Measurements from ENCODE around the gene EXTL1. TPM values are rescaled to one million over a fixed set of nuclear protein-coding genes. Genes with fewer than 3 reads are reported as not detected.

The EXTL1 gene
- 0.95 and 2.1 TPM in 2 replicates for total RNA-seq (ENCODE audit: low replicate concordance)

- DNase-seq (ENCODE audit: low spot score) = peak; percentile 91
- peak within 1 kb of the TSS; percentile 87 for H3K27ac Mint-ChIP-seq
- peaks cover 10% of the 10 kb centered on the region for H3K4me1 ChIP-seq
- peaks cover 62% of the 10 kb centered on the region for H3K4me1 Mint-ChIP-seq
- peak within 1 kb of the TSS; percentile 44 for H3K4me3 ChIP-seq
- no peaks in the 10 kb centered on the region for H3F3A ChIP-seq (ENCODE audit: low read depth)
- H2AFZ ChIP-seq (replicated peaks) = peak within 1 kb of the TSS; percentile 59
- TF ChIP-seq EZH2 (IDR thresholded peaks at IDR 0.05) (no peak), CTCF (IDR thresholded peaks at IDR 0.05) (no peak), EZH2phosphoT487 (IDR thresholded peaks at IDR 0.05) (no peak)
- H3K9me3 ChIP-seq (ENCODE audit: low read depth) = no peaks in the 10 kb centered on the region
- peak within 1 kb of the TSS; percentile 70 for H3K4me2 ChIP-seq
- H3K4me3 Mint-ChIP-seq = peak within 1 kb of the TSS; percentile 81
- no peaks in the 10 kb centered on the region for H3K79me2 ChIP-seq (ENCODE audit: low read depth)
- no peaks in the 10 kb centered on the region for H4K20me1 ChIP-seq (ENCODE audit: low read depth)
- H3K27me3 Mint-ChIP-seq (ENCODE audit: insufficient read depth, low read depth) = peaks cover 5% of the 10 kb centered on the region
- no peaks in the 10 kb centered on the region for H3K36me3 Mint-ChIP-seq
- no peak within 1 kb of the TSS for H3K9ac ChIP-seq
- H3K27me3 ChIP-seq = no peaks in the 10 kb centered on the region
- H3K9me3 Mint-ChIP-seq = no peaks in the 10 kb centered on the region
- H3K36me3 ChIP-seq = no peaks in the 10 kb centered on the region
- H3K27ac ChIP-seq = no peak within 1 kb of the TSS
Observed at GRCh38 chr1:26021647-26022403, at the start of gene EXTL1. Gene EXTL1, plus strand, starts transcription at chr1:26021775. Its CDS starts 872 bp downstream, at chr1:26022647.

- Histone ChIP-seq H3K36me3 (no peaks in the 10 kb centered on the region), H3K9ac (no peak overlapping the region), H3K9me3 (ENCODE audit: low read depth) (no peaks in the 10 kb centered on the region), H3K27me3 (no peaks in the 10 kb centered on the region), H3K4me3 (no peak overlapping the region), H3K27ac (no peak overlapping the region), H3K4me2 (no peak overlapping the region), H2AFZ (replicated peaks) (no peak overlapping the region), H4K20me1 (ENCODE audit: low read depth) (no peaks in the 10 kb centered on the region), H3K79me2 (ENCODE audit: low read depth) (no peaks in the 10 kb centered on the region), H3K4me1 (no peaks in the 10 kb centered on the region), H3F3A (ENCODE audit: low read depth) (no peaks in the 10 kb centered on the region)
- Mint-ChIP-seq H3K27me3 (ENCODE audit: insufficient read depth, low read depth) (no peaks in the 10 kb centered on the region), H3K4me1 (no peaks in the 10 kb centered on the region), H3K4me3 (no peak overlapping the region), H3K36me3 (peaks cover 28% of the 10 kb centered on the region), H3K27ac (no peak overlapping the region), H3K9me3 (no peaks in the 10 kb centered on the region)
- no peak for DNase-seq (ENCODE audit: low spot score)
- no peak for TF ChIP-seq EZH2phosphoT487 (IDR thresholded peaks at IDR 0.05)
- no peak for TF ChIP-seq EZH2 (IDR thresholded peaks at IDR 0.05)
- no peak for TF ChIP-seq CTCF (IDR thresholded peaks at IDR 0.05)
Observed at GRCh38 chr1:25971811-25972180, 49.8 kb upstream of the EXTL1 start.

GRCh38 chr1:25973610-25974321 is 47.8 kb upstream of the EXTL1 start:
- no peaks in the 10 kb centered on the region for H4K20me1 ChIP-seq (ENCODE audit: low read depth)
- no peaks in the 10 kb centered on the region for H3K4me1 Mint-ChIP-seq
- no peaks in the 10 kb centered on the region for H3K36me3 ChIP-seq
- no peaks in the 10 kb centered on the region for H3K27me3 Mint-ChIP-seq (ENCODE audit: insufficient read depth, low read depth)
- H3K4me3 ChIP-seq = no peak overlapping the region
- no peak overlapping the region for H3K9ac ChIP-seq
- no peak overlapping the region for H3K4me3 Mint-ChIP-seq
- H3F3A ChIP-seq (ENCODE audit: low read depth) = no peaks in the 10 kb centered on the region
- no peak overlapping the region for H2AFZ ChIP-seq (replicated peaks)
- no peak overlapping the region for H3K4me2 ChIP-seq
- H3K27me3 ChIP-seq = no peaks in the 10 kb centered on the region
- H3K27ac Mint-ChIP-seq = no peak overlapping the region
- no peak for DNase-seq (ENCODE audit: low spot score)
- no peak overlapping the region for H3K27ac ChIP-seq
- TF ChIP-seq EZH2phosphoT487 (IDR thresholded peaks at IDR 0.05) = no peak
- no peak for TF ChIP-seq EZH2 (IDR thresholded peaks at IDR 0.05)
- no peak for TF ChIP-seq CTCF (IDR thresholded peaks at IDR 0.05)
- peaks cover 17% of the 10 kb centered on the region for H3K36me3 Mint-ChIP-seq
- H3K79me2 ChIP-seq (ENCODE audit: low read depth) = no peaks in the 10 kb centered on the region
- no peaks in the 10 kb centered on the region for H3K9me3 Mint-ChIP-seq
- no peaks in the 10 kb centered on the region for H3K4me1 ChIP-seq
- H3K9me3 ChIP-seq (ENCODE audit: low read depth) = no peaks in the 10 kb centered on the region
